Body of pancreas (tissue), 4 donors: ENCODE data around the gene IDI2. TPM values are rescaled to one million over a fixed set of nuclear protein-coding genes. Genes with fewer than 3 reads are reported as not detected.

Experiments
- ATAC-seq: fragments of 150-250 bp; one replicate; pipeline ENCODE4 v1.9.1; 2016
- DNase-seq, 4 donors: peaks; one replicate each; pipeline ENCODE4 v3.0.0-alpha.2; 2019
- H3K27ac ChIP-seq, 4 donors: fragments of 200-600 bp; sonication (generic); 1 replicate in 3 of 4; 2 replicates in 1 of 4; pipeline versions ENCODE4 v1.5.1 to v1.6.1; 2016 to 2019; ENCODE audit warnings: mild to moderate bottlenecking in 1 of 4, mixed read lengths in 1 of 4, moderate library complexity in 1 of 4
- H3K27me3 ChIP-seq, 2 donors: fragments of 200-600 bp; sonication (generic); one replicate each; pipeline ENCODE4 v1.6.0; 2016; ENCODE audit warnings: mild to moderate bottlenecking in 1 of 2
- H3K36me3 ChIP-seq, 2 donors: fragments of 200-600 bp; sonication (generic); replicated peaks in 1 of 2; 2 replicates each; pipeline ENCODE4 v1.5.1; 2016; ENCODE audit warnings: low read depth in 2 of 2; ENCODE audit not compliant: insufficient read depth in 1 of 2
- H3K4me1 ChIP-seq: fragments of 200-600 bp; sonication (generic); one replicate; pipeline ENCODE4 v1.6.0; 2016
- H3K4me3 ChIP-seq, 2 donors: fragments of 200-600 bp; sonication (generic); 1 replicate in 1 of 2; 2 replicates in 1 of 2; pipeline ENCODE4 v1.5.1; 2016 to 2019
- H3K9me3 ChIP-seq, 3 donors: fragments of 200-600 bp; sonication (generic); 1 replicate in 2 of 3; 2 replicates in 1 of 3; pipeline ENCODE4 v1.5.1; 2016
- CTCF ChIP-seq, 7 experiments: fragments of 450-650 bp in 4 of 7; fragments of 200-600 bp in 3 of 7; sonication (generic) in 3 of 7; IDR thresholded peaks; one replicate each; pipeline ENCODE4 v1.5.1; 2016 to 2019; ENCODE audit warnings: antibody characterized with exemption in 7 of 7
- POLR2A ChIP-seq, 3 donors: fragments of 450-650 bp; IDR thresholded peaks; one replicate each; pipeline ENCODE4 v1.6.1; 2016; ENCODE audit warnings: antibody characterized with exemption in 3 of 3, mild to moderate bottlenecking in 2 of 3
- WGBS, 2 donors: methylation state at CpG; one replicate each; pipeline ENCODE4 v1.1.5; 2017; 5-methylcytosine and 5-hydroxymethylcytosine counted together
- intact Hi-C: fragments of 100-400 bp; cut with DNase I; formaldehyde crosslinking; loops from one replicate; pipeline ENCODE4 v1.15.1; 2023
- total RNA-seq, 2 donors: library from RNA; depleted of rRNA; stranded (reverse); fragments of >200 nt; gene quantifications; one replicate each; pipeline ENCODE4 v1.1.0, GENCODE V29; 2016

The IDI2 gene
- total RNA-seq, 2 donors from 2014 or later: not detected

DNA sequence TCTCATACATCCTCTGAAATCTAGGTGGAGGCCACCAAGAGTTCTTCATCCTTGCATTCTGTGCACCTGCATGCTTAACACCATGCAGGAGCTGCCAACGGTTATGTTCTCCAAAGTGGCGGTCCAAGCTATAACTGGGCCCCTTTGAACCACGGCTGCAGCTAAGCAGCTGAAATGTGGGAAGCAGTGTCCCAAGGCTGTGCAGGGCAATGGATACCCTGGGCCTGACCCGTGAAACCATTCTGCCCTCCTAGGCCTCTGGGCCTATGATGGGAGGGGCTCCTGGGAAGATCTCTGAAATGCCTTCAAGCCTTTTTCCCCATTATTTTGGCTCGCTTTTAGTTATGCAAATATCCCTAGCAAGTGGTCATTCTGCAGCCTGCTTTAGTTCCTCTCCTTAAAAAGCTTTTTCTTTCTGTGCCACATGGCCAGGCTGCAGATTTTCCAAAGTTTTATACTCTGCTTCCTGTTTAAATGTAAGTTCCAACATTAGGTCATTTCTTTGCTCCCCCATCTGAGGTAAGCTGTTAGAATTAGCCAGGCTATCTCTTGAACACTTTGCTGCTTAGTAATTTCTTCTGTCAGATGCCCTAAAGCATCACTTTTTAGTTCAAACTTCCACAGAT is 45.1 kb downstream of the IDI2 start:
- Histone ChIP-seq H3K9me3 (peaks cover 0 to 14% (median 0%) of the 10 kb centered on the region in 3 donors), H3K4me3 (no peak overlapping the region), H3K4me1 (no peaks in the 10 kb centered on the region), H3K27me3 (no peaks in the 10 kb centered on the region), H3K36me3 (no peaks in the 10 kb centered on the region), H3K27ac (no peak overlapping the region)
- DNase-seq: no peak
- WGBS, 2 donors: 92 to 95% methylated on average over 3 to 5 of the region's 5 CpGs
- no peak for TF ChIP-seq CTCF (IDR thresholded peaks at IDR 0.05)
- TF ChIP-seq POLR2A (IDR thresholded peaks at IDR 0.05): no peak
- intact Hi-C loops: loop anchor here (10.0 kb wide), 1 partner anchor 46 kb away; the partner anchor contains the start of gene LARP4B
- ATAC-seq: no peak

GRCh38 chr10:978826-979421 is 46.7 kb downstream of the IDI2 start:
- no peaks in the 10 kb centered on the region for H3K36me3 ChIP-seq
- no peak for TF ChIP-seq CTCF (IDR thresholded peaks at IDR 0.05)
- intact Hi-C loops: no loop called here
- 84 to 88% methylated on average over 2 of the region's 2 CpGs for WGBS, 2 donors
- no peak for ATAC-seq
- H3K9me3 ChIP-seq: peaks cover 0 to 14% (median 0%) of the 10 kb centered on the region in 3 donors
- H3K27me3 ChIP-seq: no peaks in the 10 kb centered on the region
- no peaks in the 10 kb centered on the region for H3K4me1 ChIP-seq
- DNase-seq: no peak
- no peak overlapping the region for H3K4me3 ChIP-seq
- no peak overlapping the region for H3K27ac ChIP-seq

GRCh38 chr10:976316-976715 is 49.3 kb downstream of the IDI2 start:
- intact Hi-C loops: no loop called here
- peaks cover 0 to 14% (median 0%) of the 10 kb centered on the region in 3 donors for H3K9me3 ChIP-seq
- no peak for ATAC-seq
- DNase-seq: no peak
- no peak for TF ChIP-seq POLR2A (IDR thresholded peaks at IDR 0.05)
- no peak for TF ChIP-seq CTCF (IDR thresholded peaks at IDR 0.05)
- no peak overlapping the region for H3K27ac ChIP-seq
- H3K4me1 ChIP-seq: peaks cover 3% of the 10 kb centered on the region
- 87 to 90% methylated on average over 22 of the region's 22 CpGs for WGBS, 2 donors
- no peak overlapping the region for H3K4me3 ChIP-seq
- H3K27me3 ChIP-seq: no peaks in the 10 kb centered on the region
- no peaks in the 10 kb centered on the region for H3K36me3 ChIP-seq

- Histone ChIP-seq H3K4me3 (no peak overlapping the region), H3K27me3 (no peaks in the 10 kb centered on the region), H3K36me3 (no peaks in the 10 kb centered on the region), H3K9me3 (peaks cover 0 to 8% (median 0%) of the 10 kb centered on the region in 3 donors), H3K27ac (no peak overlapping the region), H3K4me1 (peaks cover 19% of the 10 kb centered on the region)
- 90 to 92% methylated on average over 5 of the region's 5 CpGs for WGBS, 2 donors
- intact Hi-C loops: no loop called here
- TF ChIP-seq CTCF (IDR thresholded peaks at IDR 0.05) (no peak), POLR2A (IDR thresholded peaks at IDR 0.05) (no peak)
- no peak for ATAC-seq
- DNase-seq: no peak
Measured at GRCh38 chr10:974785-975074, 50.9 kb downstream of the IDI2 start.
